B cell (primary cell): ENCODE results near the gene AZGP1.

ENCODE experiments used
- CTCF ChIP-seq: fragments of 200-600 bp; IDR thresholded peaks from one replicate; pipeline ENCODE4 v1.8.0; 2022; ENCODE audit warnings: antibody characterized with exemption, mild to moderate bottlenecking
- EZH2 ChIP-seq: IDR thresholded peaks from 2 replicates; pipeline ENCODE4 v1.6.1; 2012; ENCODE audit warnings: borderline replicate concordance, low read depth, mild to moderate bottlenecking, moderate library complexity, low read length; ENCODE audit not compliant: insufficient read depth, poor library complexity, severe bottlenecking

DNA sequence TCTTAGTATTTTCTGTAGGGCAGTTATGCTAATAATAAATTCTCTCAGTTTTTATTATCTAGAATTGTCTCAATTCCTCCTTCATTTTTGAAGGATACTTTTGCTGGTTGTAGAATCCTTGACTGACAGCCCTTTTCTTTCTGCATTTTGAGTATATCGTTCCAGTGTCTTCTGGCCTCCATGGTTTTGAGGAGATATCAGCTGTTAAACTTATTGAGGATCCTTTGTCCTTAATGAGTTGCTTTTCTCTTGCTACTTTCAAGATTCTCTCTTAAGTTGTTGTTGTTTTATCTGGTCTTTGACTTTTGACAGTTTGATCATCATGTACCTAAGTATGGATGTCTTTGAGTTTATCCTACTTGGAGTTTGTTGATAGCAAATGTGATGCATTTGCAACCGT, 37.5 kb downstream of the AZGP1 start:
- TF ChIP-seq CTCF = no peak
- no peak for TF ChIP-seq EZH2
